T1000 (cell line): ENCODE measurements around the gene ABCF1.

Experiments
- DNase-seq: peaks from one replicate; lab custom pipeline; 2025; ENCODE audit warnings: mixed read lengths; lab: John Stamatoyannopoulos, UW

ABCF1 gene

DNA sequence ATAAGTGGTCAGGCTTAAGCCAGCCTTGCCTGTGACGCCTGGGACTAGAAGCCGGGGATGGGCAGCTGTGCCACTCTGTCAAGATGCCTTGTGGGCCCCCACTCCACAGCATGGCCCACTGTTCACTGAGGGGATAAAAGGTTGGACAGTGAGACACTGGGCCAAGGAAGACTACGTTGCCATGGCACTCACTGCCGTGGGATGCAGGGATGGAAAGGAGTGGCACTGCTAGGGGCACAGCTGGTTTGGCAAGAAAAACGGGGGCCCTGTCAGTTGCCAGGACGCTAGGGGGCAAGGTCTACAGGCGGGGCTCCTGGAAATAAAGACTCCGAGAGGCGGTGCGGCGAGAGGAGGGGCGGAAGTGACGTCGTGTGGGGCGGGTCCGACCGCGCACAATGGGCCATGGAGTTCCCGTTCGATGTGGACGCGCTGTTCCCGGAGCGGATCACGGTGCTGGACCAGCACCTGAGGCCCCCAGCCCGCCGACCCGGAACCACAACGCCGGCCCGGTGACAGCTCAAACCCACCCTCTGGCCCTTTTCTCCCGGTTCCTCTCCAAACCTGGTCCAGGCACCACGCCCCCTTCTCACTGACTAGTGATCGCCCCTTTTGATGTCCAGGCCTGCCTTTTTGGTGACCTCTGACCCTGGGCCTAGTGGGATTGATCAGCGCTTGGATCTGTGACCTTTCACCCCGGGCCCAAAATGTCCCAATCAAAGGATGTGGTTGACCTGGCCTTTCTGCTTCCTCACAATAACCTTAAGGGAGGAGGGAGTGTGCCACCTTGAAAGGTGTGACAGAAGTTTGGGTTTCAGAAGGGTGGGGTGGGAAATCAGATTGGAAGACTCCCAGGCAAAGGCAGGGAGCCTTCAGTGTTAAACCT is 55.5 kb downstream of the ABCF1 start, which contains the start of gene ATAT1:
Gene ATAT1, plus strand, starts transcription at position 391 of the 883 bp plus-strand sequence.
- peak; percentile 80 for DNase-seq

DNA sequence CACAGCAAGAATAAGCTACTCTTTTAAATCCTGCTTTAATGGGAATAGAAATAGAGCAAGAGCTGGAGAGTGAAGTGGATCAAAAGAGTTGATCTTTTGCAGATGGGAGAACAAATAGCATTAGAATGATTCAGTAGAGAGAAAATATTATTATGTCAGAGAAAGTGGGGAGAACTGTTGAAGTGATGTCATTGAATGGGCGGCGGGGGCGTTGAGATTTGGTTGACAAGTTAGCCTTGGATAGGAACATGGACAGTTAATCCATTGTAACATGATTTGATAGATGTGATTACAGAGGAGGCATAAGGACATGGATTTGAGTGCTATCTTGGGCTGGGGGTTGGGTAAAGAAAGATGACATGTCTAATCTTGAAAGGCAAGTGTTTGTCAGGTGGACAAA is 64.6 kb downstream of the ABCF1 start:
- DNase-seq: no peak

DNA sequence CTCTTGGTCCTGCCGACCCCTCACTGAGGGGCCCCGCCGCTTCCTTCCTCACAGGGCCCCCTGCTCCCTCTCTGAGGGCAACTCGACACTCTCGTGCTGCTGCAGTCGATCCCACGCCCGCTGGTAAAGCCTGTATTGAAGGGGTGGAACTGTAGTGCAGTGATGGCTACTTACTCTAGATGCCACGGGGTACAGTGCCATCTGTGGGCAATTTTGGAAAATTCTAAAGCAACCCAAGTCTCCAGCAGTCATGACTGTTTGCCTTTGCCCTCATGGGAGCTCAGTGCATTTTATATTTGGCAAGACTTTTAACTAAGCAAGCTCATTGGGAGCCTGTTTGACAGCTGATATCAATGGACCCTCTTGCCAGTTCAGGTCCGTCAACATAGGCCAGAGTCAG is 69.2 kb downstream of the ABCF1 start:
- no peak for DNase-seq

DNA sequence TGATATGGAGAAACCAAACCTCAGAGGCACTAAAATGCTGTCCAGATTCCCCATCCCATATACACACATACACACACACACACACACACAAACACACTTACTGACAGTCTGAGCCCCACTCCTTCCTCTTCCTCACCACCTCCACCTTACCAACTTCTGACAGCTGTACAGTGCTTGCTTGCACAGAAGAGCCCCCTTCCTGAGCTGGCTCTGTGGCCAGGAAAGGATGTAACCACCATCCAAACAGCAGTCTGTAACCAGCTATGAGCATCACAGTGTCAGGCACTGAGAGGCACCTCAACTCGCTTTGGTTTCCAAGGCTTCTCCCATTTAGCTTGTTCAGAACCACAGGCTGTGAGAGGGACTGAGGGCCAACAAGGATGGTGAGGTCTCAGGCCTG is 69.8 kb downstream of the ABCF1 start:
- DNase-seq: no peak
